OCI-LY3 (cell line): ENCODE measurements around the gene ZNF408.

ENCODE experiments used
- H2AFZ ChIP-seq: fragments of 200-600, 300-600 bp; shearing (Covaris generic); 2 replicates; pipeline ENCODE4 v1.6.0; 2014; ENCODE audit warnings: antibody characterized with exemption, low read depth, low read length
- H3K27ac ChIP-seq: fragments of 200-600, 300-600 bp; sonication (generic); 2 replicates; pipeline ENCODE4 v1.5.1; 2014; ENCODE audit warnings: mild to moderate bottlenecking, low read length, moderate library complexity, mixed read lengths
- H3K27me3 ChIP-seq: fragments of 200-600, 300-600 bp; sonication (generic); 2 replicates; pipeline ENCODE4 v1.6.1; 2014; ENCODE audit warnings: low read depth, low read length, mixed read lengths
- H3K36me3 ChIP-seq: fragments of 200-600, 300-600 bp; sonication (generic); replicated peaks from 2 replicates; pipeline ENCODE3; 2014; ENCODE audit warnings: low read depth, low read length, mixed read lengths
- H3K4me1 ChIP-seq: fragments of 300-600, 200-600 bp; sonication (generic); 2 replicates; pipeline ENCODE4 v1.6.1; 2014; ENCODE audit warnings: low read length, mixed read lengths
- H3K4me2 ChIP-seq: fragments of 200-600, 300-600 bp; sonication (generic); 2 replicates; pipeline ENCODE4 v1.6.1; 2014; ENCODE audit warnings: low read length, mixed read lengths
- H3K4me3 ChIP-seq: fragments of 300-600, 200-600 bp; sonication (generic); 2 replicates; pipeline ENCODE4 v1.5.1; 2014; ENCODE audit warnings: antibody characterized with exemption, mild to moderate bottlenecking, low read length, moderate library complexity
- H3K79me2 ChIP-seq: fragments of 300-600, 200-600 bp; shearing (Covaris generic); 2 replicates; pipeline ENCODE4 v1.6.1; 2014; ENCODE audit warnings: mild to moderate bottlenecking, low read length, mixed read lengths
- H3K9ac ChIP-seq: fragments of 300-600, 200-600 bp; shearing (Covaris generic); 2 replicates; pipeline ENCODE4 v1.6.0; 2014; ENCODE audit warnings: mild to moderate bottlenecking, low read length, moderate library complexity
- H3K9me3 ChIP-seq: fragments of 200-600, 300-600 bp; shearing (Covaris generic); 2 replicates; pipeline ENCODE4 v1.6.1; 2014; ENCODE audit warnings: low read length, mixed read lengths; ENCODE audit not compliant: insufficient read depth
- H4K20me1 ChIP-seq: fragments of 200-600, 300-600 bp; sonication (generic); 2 replicates; pipeline ENCODE4 v1.6.1; 2016; ENCODE audit warnings: low read length, mixed read lengths; ENCODE audit not compliant: insufficient read depth
- CTCF ChIP-seq: fragments of 200-600, 300-600 bp; sonication (generic); IDR thresholded peaks from 2 replicates; pipeline ENCODE4 v1.5.1; 2014; ENCODE audit warnings: antibody characterized with exemption, low read length, low read depth
- EZH2phosphoT487 ChIP-seq: fragments of 200-600 bp; shearing (Covaris generic); IDR thresholded peaks from 2 replicates; pipeline ENCODE4 v1.6.1; 2018; ENCODE audit warnings: antibody characterized with exemption, mixed run types, low read depth

The ZNF408 gene

GRCh38 chr11:46726206-46726862, 25.5 kb downstream of the ZNF408 start:
- no peaks in the 10 kb centered on the region for H3K4me1 ChIP-seq

GRCh38 chr11:46727952-46728658, 27.3 kb downstream of the ZNF408 start:
- no peaks in the 10 kb centered on the region for H3K4me1 ChIP-seq

More at GRCh38 chr11:46726206-46726862, 25.5 kb downstream of the ZNF408 start:
- no peaks in the 10 kb centered on the region for H3K9me3 ChIP-seq
- no peak overlapping the region for H3K4me3 ChIP-seq
- no peaks in the 10 kb centered on the region for H4K20me1 ChIP-seq
- no peak overlapping the region for H2AFZ ChIP-seq
- TF ChIP-seq EZH2phosphoT487 (no peak), CTCF (no peak)
- no peaks in the 10 kb centered on the region for H3K27me3 ChIP-seq
- no peaks in the 10 kb centered on the region for H3K79me2 ChIP-seq
- no peak overlapping the region for H3K4me2 ChIP-seq
- no peak overlapping the region for H3K9ac ChIP-seq
- H3K36me3 ChIP-seq, result no peaks in the 10 kb centered on the region
- no peak overlapping the region for H3K27ac ChIP-seq

GRCh38 chr11:46728659-46729040, 27.8 kb downstream of the ZNF408 start:
- TF ChIP-seq EZH2phosphoT487 (no peak), CTCF (no peak)
- no peak overlapping the region for H2AFZ ChIP-seq
- no peaks in the 10 kb centered on the region for H4K20me1 ChIP-seq
- H3K36me3 ChIP-seq, result no peaks in the 10 kb centered on the region
- H3K27me3 ChIP-seq, result no peaks in the 10 kb centered on the region
- H3K27ac ChIP-seq, result no peak overlapping the region
- no peak overlapping the region for H3K9ac ChIP-seq
- no peaks in the 10 kb centered on the region for H3K4me1 ChIP-seq
- H3K4me3 ChIP-seq, result no peak overlapping the region
- no peaks in the 10 kb centered on the region for H3K79me2 ChIP-seq
- H3K4me2 ChIP-seq, result no peak overlapping the region
- H3K9me3 ChIP-seq, result no peaks in the 10 kb centered on the region

More at GRCh38 chr11:46727952-46728658, 27.3 kb downstream of the ZNF408 start:
- H3K36me3 ChIP-seq, result no peaks in the 10 kb centered on the region
- TF ChIP-seq EZH2phosphoT487, result no peak
- no peak overlapping the region for H3K4me2 ChIP-seq
- no peaks in the 10 kb centered on the region for H3K79me2 ChIP-seq
- H4K20me1 ChIP-seq, result no peaks in the 10 kb centered on the region
- no peak overlapping the region for H3K27ac ChIP-seq
- H3K4me3 ChIP-seq, result no peak overlapping the region
- H3K9ac ChIP-seq, result no peak overlapping the region
- no peaks in the 10 kb centered on the region for H3K9me3 ChIP-seq
- no peak overlapping the region for H2AFZ ChIP-seq
- H3K27me3 ChIP-seq, result no peaks in the 10 kb centered on the region

GRCh38 chr11:46729110-46730027, 28.5 kb downstream of the ZNF408 start:
- Histone ChIP-seq H2AFZ (no peak overlapping the region), H3K27ac (no peak overlapping the region), H3K36me3 (no peaks in the 10 kb centered on the region), H3K4me3 (no peak overlapping the region), H3K4me1 (no peaks in the 10 kb centered on the region), H3K79me2 (no peaks in the 10 kb centered on the region), H3K4me2 (no peak overlapping the region), H3K27me3 (no peaks in the 10 kb centered on the region), H4K20me1 (no peaks in the 10 kb centered on the region), H3K9me3 (no peaks in the 10 kb centered on the region), H3K9ac (no peak overlapping the region)
- no peak for TF ChIP-seq CTCF
- no peak for TF ChIP-seq EZH2phosphoT487
